Esophagus squamous epithelium (tissue), 4 donors: ENCODE measurements around the gene PDZRN4.

Experiments used
- POLR2A ChIP-seq, 4 donors: fragments of 450-650 bp; IDR thresholded peaks; one replicate each; pipeline ENCODE4 v1.6.1; 2017; ENCODE audit warnings: antibody characterized with exemption in 4 of 4, mild to moderate bottlenecking in 4 of 4, moderate library complexity in 3 of 4
- TF ChIP-seq, protein P1 (sequence below), 6 experiments: fragments of 450-650 bp in 4 of 6; fragments of 200-600 bp in 2 of 6; sonication (generic) in 2 of 6; IDR thresholded peaks; one replicate each; pipeline ENCODE4 v1.5.1; 2016 to 2019; ENCODE audit warnings: antibody characterized with exemption in 6 of 6, mild to moderate bottlenecking in 4 of 6, moderate library complexity in 4 of 6

DNA sequence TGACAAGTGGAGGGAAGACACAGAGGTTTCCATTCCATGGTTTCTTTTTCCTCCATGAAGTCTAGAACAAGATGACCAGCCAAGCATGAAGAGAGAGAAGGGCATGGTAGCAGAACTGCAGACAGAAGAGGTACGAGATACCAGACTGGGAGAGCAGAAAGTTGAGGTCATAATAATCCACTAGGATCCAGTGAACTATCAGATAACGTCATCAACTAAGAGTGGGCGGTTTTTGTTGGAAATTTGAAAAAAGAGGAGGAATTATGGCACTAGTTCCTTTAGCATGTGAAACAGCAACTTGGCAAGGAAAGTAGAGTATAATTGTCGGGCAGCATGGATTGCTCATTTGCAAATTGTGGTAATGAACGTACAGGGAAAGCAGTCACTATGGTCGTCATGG lies 357.6 kb downstream of the PDZRN4 start:
- TF ChIP-seq POLR2A (IDR thresholded peaks at IDR 0.05): no peak
- TF ChIP-seq, protein P1, sequence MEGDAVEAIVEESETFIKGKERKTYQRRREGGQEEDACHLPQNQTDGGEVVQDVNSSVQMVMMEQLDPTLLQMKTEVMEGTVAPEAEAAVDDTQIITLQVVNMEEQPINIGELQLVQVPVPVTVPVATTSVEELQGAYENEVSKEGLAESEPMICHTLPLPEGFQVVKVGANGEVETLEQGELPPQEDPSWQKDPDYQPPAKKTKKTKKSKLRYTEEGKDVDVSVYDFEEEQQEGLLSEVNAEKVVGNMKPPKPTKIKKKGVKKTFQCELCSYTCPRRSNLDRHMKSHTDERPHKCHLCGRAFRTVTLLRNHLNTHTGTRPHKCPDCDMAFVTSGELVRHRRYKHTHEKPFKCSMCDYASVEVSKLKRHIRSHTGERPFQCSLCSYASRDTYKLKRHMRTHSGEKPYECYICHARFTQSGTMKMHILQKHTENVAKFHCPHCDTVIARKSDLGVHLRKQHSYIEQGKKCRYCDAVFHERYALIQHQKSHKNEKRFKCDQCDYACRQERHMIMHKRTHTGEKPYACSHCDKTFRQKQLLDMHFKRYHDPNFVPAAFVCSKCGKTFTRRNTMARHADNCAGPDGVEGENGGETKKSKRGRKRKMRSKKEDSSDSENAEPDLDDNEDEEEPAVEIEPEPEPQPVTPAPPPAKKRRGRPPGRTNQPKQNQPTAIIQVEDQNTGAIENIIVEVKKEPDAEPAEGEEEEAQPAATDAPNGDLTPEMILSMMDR (IDR thresholded peaks at IDR 0.05): no peak
